ENCODE measurements around the gene SCRT2.

DNA sequence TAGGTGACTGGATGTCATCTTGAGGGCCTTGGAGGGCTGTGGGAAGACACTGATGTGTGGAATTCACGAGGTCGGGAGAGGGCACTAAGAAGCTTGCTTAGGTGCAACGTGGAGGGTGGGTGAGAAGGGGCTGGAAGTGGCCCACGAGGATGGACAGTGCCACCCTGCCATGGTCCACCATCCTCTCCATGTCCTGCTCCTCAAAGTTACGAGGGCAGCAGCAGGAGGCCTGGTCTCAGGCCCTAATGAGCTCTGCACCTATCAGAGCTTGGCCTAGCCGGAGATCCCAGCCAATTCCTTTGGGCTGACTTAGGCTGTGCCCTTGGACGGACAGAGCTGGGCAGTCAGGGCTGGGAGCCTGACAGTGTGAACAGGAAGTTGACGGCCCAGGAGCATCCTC, 27.8 kb upstream of the SCRT2 start:
- TF ChIP-seq RFX5 (IDR thresholded peaks at IDR 0.05; ENCODE audit: borderline replicate concordance, low read depth, low read length): no peak
- TF ChIP-seq, protein P1, sequence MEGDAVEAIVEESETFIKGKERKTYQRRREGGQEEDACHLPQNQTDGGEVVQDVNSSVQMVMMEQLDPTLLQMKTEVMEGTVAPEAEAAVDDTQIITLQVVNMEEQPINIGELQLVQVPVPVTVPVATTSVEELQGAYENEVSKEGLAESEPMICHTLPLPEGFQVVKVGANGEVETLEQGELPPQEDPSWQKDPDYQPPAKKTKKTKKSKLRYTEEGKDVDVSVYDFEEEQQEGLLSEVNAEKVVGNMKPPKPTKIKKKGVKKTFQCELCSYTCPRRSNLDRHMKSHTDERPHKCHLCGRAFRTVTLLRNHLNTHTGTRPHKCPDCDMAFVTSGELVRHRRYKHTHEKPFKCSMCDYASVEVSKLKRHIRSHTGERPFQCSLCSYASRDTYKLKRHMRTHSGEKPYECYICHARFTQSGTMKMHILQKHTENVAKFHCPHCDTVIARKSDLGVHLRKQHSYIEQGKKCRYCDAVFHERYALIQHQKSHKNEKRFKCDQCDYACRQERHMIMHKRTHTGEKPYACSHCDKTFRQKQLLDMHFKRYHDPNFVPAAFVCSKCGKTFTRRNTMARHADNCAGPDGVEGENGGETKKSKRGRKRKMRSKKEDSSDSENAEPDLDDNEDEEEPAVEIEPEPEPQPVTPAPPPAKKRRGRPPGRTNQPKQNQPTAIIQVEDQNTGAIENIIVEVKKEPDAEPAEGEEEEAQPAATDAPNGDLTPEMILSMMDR (IDR thresholded peaks at IDR 0.05; ENCODE audit: control extremely low read depth in 1 of 3, insufficient read depth in 1 of 3, low read depth in 1 of 3, low read length in 3 of 3): no peak
- TF ChIP-seq KDM5A (IDR thresholded peaks at IDR 0.05; ENCODE audit: low read length): no peak
- no peak for TF ChIP-seq TEAD4 (IDR thresholded peaks at IDR 0.05; ENCODE audit: low read depth, low read length)
- TF ChIP-seq YY1 (IDR thresholded peaks at IDR 0.05; ENCODE audit: low read depth, low read length): no peak
- TF ChIP-seq POLR2A (IDR thresholded peaks at IDR 0.05; ENCODE audit: control extremely low read depth in 1 of 2, low read depth in 2 of 2, low read length in 2 of 2): no peak
- no peak for TF ChIP-seq RXRA (IDR thresholded peaks at IDR 0.05; ENCODE audit: insufficient read depth, low read depth, low read length)
- no peak for TF ChIP-seq POLR2AphosphoS5 (IDR thresholded peaks at IDR 0.05; ENCODE audit: low read depth, low read length)
- no peak for TF ChIP-seq SUZ12 (IDR thresholded peaks at IDR 0.05; ENCODE audit: low read length)
- TF ChIP-seq CBX5 (IDR thresholded peaks at IDR 0.05; ENCODE audit: low read depth, low read length): no peak
